GM12878 (cell line): Measurements from ENCODE around the gene SLC13A2.

Source experiments
- BHLHE40 ChIP-seq, 2 experiments: fragments of 450-650 bp in 1 of 2; IDR thresholded peaks; 2 replicates each; pipeline ENCODE4 v1.6.1; 2011 to 2017; ENCODE audit warnings: low read depth in 2 of 2, borderline replicate concordance in 1 of 2, improper control_type of control experiment in 1 of 2, low read length in 1 of 2, mild to moderate bottlenecking in 1 of 2
- BRCA1 ChIP-seq: IDR thresholded peaks from 2 replicates; pipeline ENCODE4 v1.6.1; 2011; ENCODE audit warnings: low read depth, low read length, improper control_type of control experiment
- CBFB ChIP-seq: IDR thresholded peaks from 2 replicates; pipeline ENCODE4 v1.6.1; 2016; ENCODE audit warnings: antibody characterized with exemption, low read depth
- EP300 ChIP-seq, 2 experiments: fragments of 150-350 bp in 1 of 2; IDR thresholded peaks; 2 replicates each; pipeline ENCODE4 v1.6.1; 2011 to 2012; ENCODE audit warnings: low read depth in 2 of 2, low read length in 2 of 2, borderline replicate concordance in 1 of 2, improper control_type of control experiment in 1 of 2, inconsistent platforms in 1 of 2; ENCODE audit not compliant: control insufficient read depth in 1 of 2
- FOXM1 ChIP-seq: IDR thresholded peaks from 2 replicates; pipeline ENCODE4 v1.6.1; 2012; ENCODE audit warnings: low read depth, mild to moderate bottlenecking, inconsistent platforms, low read length, moderate library complexity

GRCh38 chr17:28530250-28530649, 56.8 kb downstream of the SLC13A2 start:
- no peak for TF ChIP-seq EP300 (IDR thresholded peaks at IDR 0.05; ENCODE audit: borderline replicate concordance in 1 of 2, control insufficient read depth in 1 of 2, low read depth in 2 of 2, low read length in 2 of 2)
- no peak for TF ChIP-seq BRCA1
- no peak for TF ChIP-seq FOXM1
- TF ChIP-seq CBFB: no peak
- no peak for TF ChIP-seq BHLHE40 (IDR thresholded peaks at IDR 0.05; ENCODE audit: borderline replicate concordance in 1 of 2, low read depth in 2 of 2, low read length in 1 of 2)
